HEK293 (cell line): ENCODE data around the gene MYO9B.

ENCODE experiments used
- CTCF ChIA-PET: fragments of 350-600 bp; formaldehyde crosslinking; extraction: SDS; loops from one replicate; lab custom pipeline; 2021; ENCODE audit warnings: antibody characterized with exemption; lab: Yijun Ruan, JAX
- POLR2A ChIA-PET: fragments of 300-600 bp; formaldehyde crosslinking; extraction: SDS; loops from one replicate; lab custom pipeline; 2020; ENCODE audit warnings: antibody characterized with exemption, inconsistent platforms; lab: Yijun Ruan, JAX
- H3K27ac ChIP-seq: fragments of 200-500 bp; sonication (Bioruptor generic); 2 replicates; pipeline ENCODE4 v1.5.1; 2014; ENCODE audit warnings: low read depth, low read length, control low read depth, inconsistent platforms; ENCODE audit errors: extremely low read depth
- H3K36me3 ChIP-seq, 2 experiments: fragments of 200-500 bp in 1 of 2; sonication (Bioruptor generic) in 1 of 2; 1 replicate in 1 of 2; 2 replicates in 1 of 2; pipeline ENCODE4 v1.5.1; 2014 to 2017; ENCODE audit warnings: inconsistent platforms in 2 of 2, low read length in 2 of 2; ENCODE audit not compliant: control insufficient read depth in 2 of 2, insufficient read depth in 1 of 2
- H3K4me1 ChIP-seq: fragments of 200-500 bp; sonication (Bioruptor generic); 2 replicates; pipeline ENCODE4 v1.5.1; 2014; ENCODE audit warnings: mild to moderate bottlenecking, low read length, inconsistent platforms; ENCODE audit not compliant: control insufficient read depth, insufficient read depth
- H3K4me3 ChIP-seq: 2 replicates; pipeline ENCODE4 v1.5.1; 2011; ENCODE audit warnings: low read depth, mild to moderate bottlenecking, control low read depth, low read length, moderate library complexity
- H3K9me3 ChIP-seq: fragments of 200-500 bp; sonication (Bioruptor generic); 2 replicates; pipeline ENCODE4 v1.5.1; 2014; ENCODE audit warnings: low read depth, low read length, inconsistent platforms; ENCODE audit not compliant: control insufficient read depth, insufficient read depth
- KLF10 ChIP-seq: fragments of 450-650 bp; IDR thresholded peaks from 2 replicates; pipeline ENCODE4 v1.5.1; 2018; ENCODE audit warnings: missing biosample characterization, mild to moderate bottlenecking, missing genetic modification characterization
- KLF8 ChIP-seq: fragments of 450-650 bp; formaldehyde crosslinking; IDR thresholded peaks from 2 replicates; pipeline ENCODE4 v1.5.1; 2016; ENCODE audit warnings: missing biosample characterization, missing genetic modification characterization
- OVOL3 ChIP-seq: fragments of 450-650 bp; formaldehyde crosslinking; IDR thresholded peaks from 2 replicates; pipeline ENCODE4 v1.5.1; 2016; ENCODE audit warnings: missing biosample characterization, missing genetic modification characterization
- ZBTB17 ChIP-seq: fragments of 450-650 bp; formaldehyde crosslinking; IDR thresholded peaks from 2 replicates; pipeline ENCODE4 v1.5.1; 2016; ENCODE audit warnings: missing biosample characterization, missing genetic modification characterization
- ZBTB26 ChIP-seq: fragments of 450-650 bp; formaldehyde crosslinking; optimal IDR thresholded peaks from 2 replicates; pipeline ENCODE3; 2016; ENCODE audit warnings: missing biosample characterization, mild to moderate bottlenecking, missing genetic modification characterization
- ZBTB44 ChIP-seq: fragments of 450-650 bp; IDR thresholded peaks from 2 replicates; pipeline ENCODE4 v1.5.1; 2018; ENCODE audit warnings: missing biosample characterization, mild to moderate bottlenecking, missing genetic modification characterization
- ZNF138 ChIP-seq: fragments of 450-650 bp; formaldehyde crosslinking; IDR thresholded peaks from 2 replicates; pipeline ENCODE4 v1.5.1; 2016; ENCODE audit warnings: missing biosample characterization, missing genetic modification characterization, borderline replicate concordance
- ZNF140 ChIP-seq: fragments of 450-650 bp; formaldehyde crosslinking; IDR thresholded peaks from 2 replicates; pipeline ENCODE4 v1.5.1; 2016; ENCODE audit warnings: missing biosample characterization, missing genetic modification characterization
- ZNF157 ChIP-seq: fragments of 450-650 bp; formaldehyde crosslinking; IDR thresholded peaks from 2 replicates; pipeline ENCODE4 v1.5.1; 2016; ENCODE audit warnings: missing biosample characterization, missing genetic modification characterization
- ZNF221 ChIP-seq: fragments of 450-650 bp; formaldehyde crosslinking; IDR thresholded peaks from 2 replicates; pipeline ENCODE4 v1.5.1; 2017; ENCODE audit warnings: missing biosample characterization, missing genetic modification characterization, borderline replicate concordance
- ZNF302 ChIP-seq: fragments of 450-650 bp; formaldehyde crosslinking; IDR thresholded peaks from 2 replicates; pipeline ENCODE4 v1.5.1; 2016; ENCODE audit warnings: missing biosample characterization, missing genetic modification characterization, low read depth
- ZNF335 ChIP-seq: fragments of 450-650 bp; formaldehyde crosslinking; conservative IDR thresholded peaks from 2 replicates; pipeline ENCODE4 v1.5.1; 2016; ENCODE audit warnings: missing biosample characterization, missing genetic modification characterization
- ZNF366 ChIP-seq: fragments of 450-650 bp; formaldehyde crosslinking; conservative IDR thresholded peaks from 2 replicates; pipeline ENCODE4 v1.5.1; 2016; ENCODE audit warnings: missing biosample characterization, missing genetic modification characterization
- ZNF398 ChIP-seq: fragments of 450-650 bp; formaldehyde crosslinking; IDR thresholded peaks from 2 replicates; pipeline ENCODE4 v1.5.1; 2017; ENCODE audit warnings: missing biosample characterization, missing genetic modification characterization
- ZNF639 ChIP-seq: fragments of 450-650 bp; formaldehyde crosslinking; IDR thresholded peaks from 2 replicates; pipeline ENCODE4 v1.5.1; 2016; ENCODE audit warnings: missing biosample characterization, missing genetic modification characterization
- ZNF660 ChIP-seq: fragments of 450-650 bp; IDR thresholded peaks from 2 replicates; pipeline ENCODE4 v1.5.1; 2018; ENCODE audit warnings: missing biosample characterization, mild to moderate bottlenecking, missing genetic modification characterization
- ZNF707 ChIP-seq: fragments of 450-650 bp; formaldehyde crosslinking; IDR thresholded peaks from 2 replicates; pipeline ENCODE4 v1.5.1; 2016; ENCODE audit warnings: missing biosample characterization, missing genetic modification characterization

The MYO9B gene

GRCh38 chr19:17194608-17195007 lies 119.0 kb downstream of the MYO9B start:
- TF ChIP-seq ZNF398 (tag by site-specific recombination) (no peak), OVOL3 (tag by site-specific recombination) (no peak), ZBTB44 (tag by site-specific recombination) (no peak), ZNF335 (tag by site-specific recombination) (no peak), ZBTB17 (tag by site-specific recombination) (no peak)
- TF ChIP-seq, all 188 proteins: peak for 0
- CTCF ChIA-PET, result no interaction called here
- Histone ChIP-seq H3K4me3 (no peak overlapping the region), H3K9me3 (no peaks in the 10 kb centered on the region), H3K4me1 (no peaks in the 10 kb centered on the region), H3K27ac (no peak overlapping the region), H3K36me3 (peaks cover 3 to 42% of the 10 kb centered on the region in 2 experiments; a peak in 2 of 3 replicates)
- POLR2A ChIA-PET, result no interaction called here

- TF ChIP-seq KLF10 (tag by site-specific recombination), result no peak
- TF ChIP-seq ZNF660 (tag by site-specific recombination), result no peak
- TF ChIP-seq ZBTB26 (tag by site-specific recombination), result no peak
- no peak for TF ChIP-seq ZNF157 (tag by site-specific recombination)
- no peak for TF ChIP-seq ZNF639
- TF ChIP-seq ZNF138 (tag by site-specific recombination), result no peak
- no peak for TF ChIP-seq ZNF707 (tag by site-specific recombination)
- TF ChIP-seq ZNF140 (tag by site-specific recombination), result no peak
- no peak for TF ChIP-seq ZNF221 (tag by site-specific recombination)
- TF ChIP-seq, all 188 proteins: peak for 0
- Histone ChIP-seq H3K4me1 (no peaks in the 10 kb centered on the region), H3K27ac (no peak overlapping the region), H3K4me3 (no peak overlapping the region), H3K9me3 (no peaks in the 10 kb centered on the region), H3K36me3 (peaks cover 4 to 45% of the 10 kb centered on the region in 2 experiments; a peak in 2 of 3 replicates)
- ChIA-PET CTCF (interaction anchor here (0.7 kb wide), 1 partner anchor 177 kb away, joined by 3 read pairs; no protein-coding TSS in a partner anchor), POLR2A (no interaction called here)
These were observed 119.5 kb downstream of the MYO9B start for GRCh38 chr19:17195106-17195505.

GRCh38 chr19:17196610-17197009 lies 121.0 kb downstream of the MYO9B start:
- TF ChIP-seq ZBTB17 (tag by site-specific recombination), result peak; percentile 86
- TF ChIP-seq KLF8, result 0 out of 2 replicates have a peak, but pooled peaks have one; percentile 1
- TF ChIP-seq ZNF302 (tag by site-specific recombination), result no peak
- TF ChIP-seq ZNF366 (tag by site-specific recombination), result peak; percentile 84
- Histone ChIP-seq H3K27ac (no peak overlapping the region), H3K36me3 (peaks cover 4 to 50% of the 10 kb centered on the region in 2 experiments; a peak in 2 of 3 replicates), H3K4me1 (no peaks in the 10 kb centered on the region), H3K4me3 (no peak overlapping the region), H3K9me3 (no peaks in the 10 kb centered on the region)
- POLR2A ChIA-PET, result no interaction called here
- CTCF ChIA-PET, result no interaction called here
